Heart left ventricle (tissue), 13 donors: ENCODE data around the gene SETD7.

Source experiments
- POLR2A ChIP-seq, 2 donors: fragments of 450-650 bp; IDR thresholded peaks; one replicate each; pipeline ENCODE4 v1.6.1; 2017; ENCODE audit warnings: antibody characterized with exemption in 2 of 2, mild to moderate bottlenecking in 2 of 2, moderate library complexity in 2 of 2
- TF ChIP-seq, protein P1 (sequence below), 12 donors: fragments of 200-600 bp; sonication (generic) in 4 of 12; IDR thresholded peaks; one replicate each; pipeline versions ENCODE4 v1.5.0 to v1.8.0; 2018 to 2022; ENCODE audit warnings: antibody characterized with exemption in 12 of 12, mild to moderate bottlenecking in 5 of 12
- donor health status: ischemic (EF 13 %, LVEDD 7.1; RV severe dilation, severe dysfunction).
- donor health status: DM: no; HTN: yes; CAD: no.
- donor health status: DM: no; HTN: no; CAD: no.
- donor health status: ischemic (EF 25% LVEDD 6.9; RV normal size, moderate dysfunction).
- donor health status: ischemic (EF 25% LVEDD 5.7; RV mildly dilated, moderate dysfunction).
- donor health status: ischemic (EF 35%, LVEDD 5.7; RV mildly dilated, moderate dysfunction).
- donor health status: nonischemic (EF 11% LVEDD 7.7; RV severe dilation, severe dysfunction).
- donor health status: DM: yes; HTN: yes; CAD: no.
- donor health status: PGD.
- donor health status: ischemic (EF 29% LVEDD 5.4; RV normal size, mild dysfunction).
- donor health status: nonischemic (EF 23%, LVEDD 6.1; RV moderate dilation, normal function).

- TF ChIP-seq, protein P1, sequence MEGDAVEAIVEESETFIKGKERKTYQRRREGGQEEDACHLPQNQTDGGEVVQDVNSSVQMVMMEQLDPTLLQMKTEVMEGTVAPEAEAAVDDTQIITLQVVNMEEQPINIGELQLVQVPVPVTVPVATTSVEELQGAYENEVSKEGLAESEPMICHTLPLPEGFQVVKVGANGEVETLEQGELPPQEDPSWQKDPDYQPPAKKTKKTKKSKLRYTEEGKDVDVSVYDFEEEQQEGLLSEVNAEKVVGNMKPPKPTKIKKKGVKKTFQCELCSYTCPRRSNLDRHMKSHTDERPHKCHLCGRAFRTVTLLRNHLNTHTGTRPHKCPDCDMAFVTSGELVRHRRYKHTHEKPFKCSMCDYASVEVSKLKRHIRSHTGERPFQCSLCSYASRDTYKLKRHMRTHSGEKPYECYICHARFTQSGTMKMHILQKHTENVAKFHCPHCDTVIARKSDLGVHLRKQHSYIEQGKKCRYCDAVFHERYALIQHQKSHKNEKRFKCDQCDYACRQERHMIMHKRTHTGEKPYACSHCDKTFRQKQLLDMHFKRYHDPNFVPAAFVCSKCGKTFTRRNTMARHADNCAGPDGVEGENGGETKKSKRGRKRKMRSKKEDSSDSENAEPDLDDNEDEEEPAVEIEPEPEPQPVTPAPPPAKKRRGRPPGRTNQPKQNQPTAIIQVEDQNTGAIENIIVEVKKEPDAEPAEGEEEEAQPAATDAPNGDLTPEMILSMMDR (IDR thresholded peaks at IDR 0.05), result no peak
- TF ChIP-seq POLR2A (IDR thresholded peaks at IDR 0.05), result no peak
These were observed 19.1 kb upstream of the SETD7 start for GRCh38 chr4:139575072-139575471.
